Measurements from ENCODE around the gene WFS1.
A peak's percentile ranks its signal among the peaks of the same experiment; 100 is the strongest.

DNA sequence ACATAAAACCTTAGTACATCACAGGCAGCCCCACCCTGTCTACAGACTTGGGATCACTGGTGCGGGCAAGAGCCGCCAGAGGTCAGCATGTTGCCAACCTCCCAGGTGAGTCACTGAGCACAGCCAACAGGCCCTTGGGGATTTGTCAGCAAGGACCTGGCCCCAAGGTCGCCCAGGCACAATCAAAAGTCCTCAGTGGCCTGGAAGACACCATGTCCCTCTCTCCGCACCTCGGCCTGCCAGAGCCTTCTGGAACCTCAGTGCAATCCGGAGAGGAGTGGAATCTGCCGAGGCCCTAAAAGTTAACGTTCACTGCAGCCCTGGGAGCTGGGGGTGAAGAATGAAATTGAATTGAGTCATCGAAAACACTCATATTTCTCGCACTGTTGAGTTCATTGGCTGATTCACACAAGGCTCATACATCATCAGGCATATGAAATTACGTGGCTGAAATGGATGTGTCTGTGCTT lies 74.3 kb downstream of the WFS1 start:
- TF ChIP-seq CTCF (IDR thresholded peaks at IDR 0.05): no peak
- peak in 1 of 2 donors; percentile 45 for TF ChIP-seq POLR2AphosphoS5 (IDR thresholded peaks at IDR 0.05; ENCODE audit: insufficient read depth in 1 of 2, low read depth in 1 of 2)
- TF ChIP-seq POLR2A (IDR thresholded peaks at IDR 0.05): no peak
